HG02642 (cell line): ENCODE data around the gene SNX33.
"Not testable (repeated sequence)": the region's sequence is repeated elsewhere in the genome, so short reads cannot be mapped to it uniquely, and the experiment has no call there.

Experiments
- ATAC-seq: cut with Tn5 transposase; IDR thresholded peaks from one replicate; pipeline ENCODE4 v1.9.1; 2021; ENCODE audit warnings: mild to moderate bottlenecking; ENCODE audit not compliant: unreplicated experiment, poor library complexity

SNX33 gene

DNA sequence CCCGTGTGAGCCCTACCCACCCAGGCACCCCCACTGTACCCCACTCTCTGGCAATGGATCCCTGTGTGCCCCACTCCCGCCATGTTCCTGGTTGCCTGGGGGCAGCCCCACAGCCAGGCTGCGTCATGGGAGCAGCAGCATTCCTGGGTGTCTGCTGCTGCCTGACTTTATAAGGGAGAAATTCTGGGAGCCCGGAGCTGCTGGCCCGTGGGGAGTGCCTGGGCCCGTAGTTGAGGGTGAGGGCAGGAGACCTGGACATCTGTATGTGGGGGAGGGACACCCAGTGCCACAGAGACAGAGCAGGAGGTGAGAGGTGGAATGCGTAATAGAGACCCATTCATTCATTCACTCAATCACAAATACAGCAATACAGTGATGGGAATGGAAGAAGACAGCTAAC, 49.8 kb downstream of the SNX33 start:
- ATAC-seq = no peak

DNA sequence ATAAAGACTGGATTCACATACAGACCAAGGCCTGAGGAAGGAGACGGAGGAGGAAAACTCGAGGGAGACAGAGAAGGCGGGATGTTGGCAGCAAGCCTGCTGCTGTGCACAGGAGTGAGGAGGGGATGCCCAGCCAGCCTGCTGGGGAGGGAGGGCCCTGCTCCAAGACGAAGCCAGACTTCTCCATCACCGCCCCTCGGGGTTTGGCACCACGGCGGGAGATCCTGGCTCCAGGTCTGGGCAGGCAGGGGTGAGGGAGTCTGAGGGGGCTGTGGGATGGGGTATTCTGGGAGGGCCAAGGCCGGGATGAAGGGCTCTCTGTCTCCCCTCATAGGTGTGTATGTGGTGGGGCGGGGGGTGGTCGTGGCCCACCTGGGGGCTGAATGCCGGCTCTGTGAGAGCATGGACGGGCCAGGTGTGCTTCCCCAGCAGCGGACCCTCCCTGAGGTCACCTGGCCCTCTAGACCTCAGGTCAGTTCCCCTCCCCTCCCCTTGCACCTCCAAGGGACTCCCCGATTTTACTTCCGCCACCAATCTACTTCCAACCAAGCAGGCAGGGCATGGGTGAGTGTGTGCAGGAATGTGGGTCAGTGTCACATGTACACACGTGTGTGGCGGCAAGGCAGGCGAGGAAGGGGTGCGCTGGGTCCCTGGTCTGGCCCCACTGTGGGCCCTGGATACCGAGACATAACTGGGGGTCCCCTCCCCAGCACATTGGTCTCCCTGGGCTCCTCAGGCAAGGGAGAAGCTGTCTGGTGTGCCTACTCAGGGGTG, 50.4 kb downstream of the SNX33 start:
- ATAC-seq = not testable (repeated sequence)

DNA sequence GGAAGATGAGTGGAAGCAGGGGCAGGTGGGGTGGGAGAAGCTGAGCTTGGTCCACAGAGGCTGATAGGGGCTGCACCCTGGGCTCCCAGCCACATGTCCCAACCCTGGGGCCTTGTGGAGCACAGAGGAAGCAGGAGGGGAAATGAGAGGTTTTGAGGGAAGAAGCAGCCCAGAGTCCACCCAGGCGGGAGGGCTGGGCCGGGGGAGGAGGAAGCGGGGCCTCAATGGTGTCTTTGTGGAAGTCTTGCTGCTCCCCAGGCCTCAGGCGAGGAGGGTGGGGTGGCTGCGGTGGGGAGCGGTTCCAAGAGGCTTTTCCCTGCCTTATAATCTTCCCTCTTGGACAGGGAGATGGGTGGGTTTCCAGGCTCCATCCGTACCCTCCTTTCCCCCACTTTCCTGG, 51.8 kb downstream of the SNX33 start:
- not testable (repeated sequence) for ATAC-seq

DNA sequence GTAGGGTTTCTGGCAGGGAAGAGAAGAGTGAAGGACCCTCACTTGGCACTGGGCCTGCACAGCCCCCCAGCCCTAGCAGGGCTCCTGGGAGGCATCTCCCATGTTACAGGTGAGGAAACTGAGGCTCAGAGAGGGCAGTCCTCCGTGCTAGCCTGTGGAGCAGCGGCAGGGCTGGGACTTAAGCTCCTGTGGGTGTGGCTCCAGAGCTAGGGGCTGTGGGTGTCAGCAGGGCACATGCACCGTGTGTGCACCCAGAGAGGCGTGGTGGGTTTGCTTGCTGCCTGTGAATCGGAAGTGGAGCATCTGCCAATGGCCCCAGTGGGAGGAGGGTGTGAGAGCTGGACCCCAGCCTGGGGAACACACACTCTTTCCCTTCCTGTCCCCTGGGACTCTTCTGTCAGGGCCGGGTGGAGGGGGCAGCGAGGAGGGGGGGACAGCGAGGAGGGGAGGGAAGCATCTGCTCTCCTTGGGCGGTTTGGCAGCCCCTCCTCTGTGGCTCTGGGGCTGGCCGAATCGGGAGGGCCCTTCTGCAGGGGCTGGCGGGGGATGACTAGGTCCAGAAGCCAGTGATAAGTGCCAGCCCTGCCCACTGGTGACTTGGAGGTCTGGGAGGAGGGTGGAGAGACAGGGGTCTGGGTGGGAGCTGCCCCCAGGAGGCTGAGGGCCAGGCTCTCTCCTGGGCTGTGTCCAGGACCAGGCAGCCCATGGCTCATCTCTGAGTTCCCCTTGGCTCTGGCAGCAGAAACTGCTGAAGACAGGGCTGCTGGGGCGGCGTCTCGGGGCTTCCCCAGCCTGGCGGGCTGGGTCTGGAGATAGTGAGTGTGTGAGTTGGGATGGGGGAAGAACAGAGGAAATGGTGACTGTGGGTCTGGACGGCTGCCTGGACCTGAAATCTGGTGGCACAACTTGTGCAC, 52.5 kb downstream of the SNX33 start:
- peak; percentile 46 for ATAC-seq

DNA sequence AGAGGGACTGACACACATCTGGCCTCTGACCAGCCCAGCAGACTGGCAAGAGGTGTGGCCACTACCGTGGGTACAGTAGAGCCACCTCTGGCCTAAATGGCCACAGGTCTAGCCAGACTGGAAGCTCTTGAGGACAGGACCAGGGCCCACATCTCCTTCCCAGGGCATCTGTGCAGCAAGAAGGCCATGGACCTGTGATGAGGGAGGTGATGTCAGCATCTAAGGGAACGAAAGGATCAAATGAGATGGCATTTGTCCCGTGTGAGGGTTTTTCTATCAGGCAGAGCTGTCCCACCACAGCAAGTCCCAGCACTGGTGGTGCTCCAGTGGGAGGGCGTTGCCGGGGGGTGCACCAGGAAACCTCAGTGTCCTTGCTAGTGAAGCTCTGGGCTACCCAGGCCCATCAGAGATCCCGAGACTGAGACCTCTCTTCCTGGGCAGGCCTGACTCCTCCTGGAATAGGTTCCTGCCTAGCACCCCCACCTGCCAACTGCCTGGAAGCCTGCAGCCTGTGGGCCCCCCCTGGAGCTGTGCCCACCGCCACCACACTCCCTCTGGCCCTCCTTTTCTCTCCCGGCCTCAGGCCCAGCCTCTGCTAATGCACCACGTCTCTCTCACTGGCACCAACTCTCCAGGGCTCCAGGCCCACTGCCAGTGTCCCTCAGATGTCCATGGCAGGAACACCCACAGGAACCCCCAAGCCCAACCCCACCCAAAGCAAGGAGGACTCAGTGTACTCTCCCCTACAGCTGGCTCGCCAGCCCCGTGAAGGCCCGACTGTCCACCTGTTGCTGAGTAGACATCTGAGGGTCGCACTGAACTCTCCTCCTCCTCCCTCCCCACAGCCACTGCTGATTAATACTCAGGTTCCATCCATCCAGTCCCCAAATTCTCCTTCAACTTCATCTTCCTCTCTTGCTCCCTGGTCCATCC, 53.6 kb downstream of the SNX33 start:
- not testable (repeated sequence) for ATAC-seq

DNA sequence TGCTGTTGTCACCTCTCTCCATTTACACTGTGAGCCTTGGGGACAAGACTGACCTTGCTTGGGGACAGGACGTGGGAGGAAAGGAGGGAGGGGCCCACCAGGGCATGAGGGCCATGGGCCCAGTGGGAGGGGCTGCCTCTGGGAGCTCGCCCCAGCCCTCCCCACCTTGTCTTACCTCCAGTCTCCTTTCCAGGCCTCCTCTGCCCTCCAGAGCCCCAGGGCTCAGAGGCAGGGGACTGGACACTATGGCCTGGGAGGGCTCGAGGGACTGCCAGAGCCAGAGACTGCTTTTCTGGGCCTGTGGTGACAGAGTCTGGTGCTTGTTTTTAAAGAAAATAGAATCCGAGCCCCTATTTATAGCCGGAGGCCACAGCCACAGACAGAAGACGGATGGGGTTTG, 54.7 kb downstream of the SNX33 start:
- no peak for ATAC-seq

DNA sequence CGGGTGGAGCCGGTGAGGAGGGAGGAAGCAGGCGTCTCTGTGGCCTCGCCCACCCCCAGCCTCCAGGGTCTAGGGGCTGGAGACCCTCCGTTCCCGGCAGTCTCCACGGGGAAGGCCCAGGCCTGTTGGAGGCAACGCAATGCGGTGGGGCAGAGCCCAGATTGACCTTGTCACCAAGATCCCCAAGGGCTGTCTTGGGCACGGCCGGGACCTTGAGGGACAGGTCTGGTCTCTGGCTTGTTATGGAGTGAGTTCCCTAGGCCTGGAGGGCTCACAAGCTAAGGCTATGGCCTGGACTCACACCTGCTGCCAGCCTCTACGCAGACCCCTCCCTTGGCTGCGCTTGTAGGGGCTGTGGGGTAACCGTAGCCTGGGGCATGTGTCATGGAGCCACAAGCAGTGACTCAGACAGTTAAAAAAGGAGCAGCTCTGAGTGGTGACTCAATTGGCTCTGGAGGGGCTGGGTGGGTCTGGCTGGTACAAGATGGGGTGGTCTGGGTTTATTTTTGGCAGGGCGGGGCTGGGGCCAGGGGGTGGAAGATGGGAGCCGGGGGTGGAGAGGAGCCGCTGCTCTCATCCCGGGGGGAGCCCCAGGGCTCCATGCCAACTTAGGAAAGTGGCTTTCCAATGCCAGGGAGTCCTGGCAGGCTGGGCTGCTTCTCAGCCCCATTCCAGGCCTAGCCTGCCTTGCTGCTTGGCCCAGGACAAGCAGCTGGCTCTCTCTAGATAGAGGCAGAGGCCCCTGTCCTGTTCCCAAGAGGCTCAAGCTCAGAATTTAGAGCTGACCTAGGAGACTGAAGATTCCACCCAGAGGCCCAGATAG, 55.9 kb downstream of the SNX33 start:
- ATAC-seq = not testable (repeated sequence)

DNA sequence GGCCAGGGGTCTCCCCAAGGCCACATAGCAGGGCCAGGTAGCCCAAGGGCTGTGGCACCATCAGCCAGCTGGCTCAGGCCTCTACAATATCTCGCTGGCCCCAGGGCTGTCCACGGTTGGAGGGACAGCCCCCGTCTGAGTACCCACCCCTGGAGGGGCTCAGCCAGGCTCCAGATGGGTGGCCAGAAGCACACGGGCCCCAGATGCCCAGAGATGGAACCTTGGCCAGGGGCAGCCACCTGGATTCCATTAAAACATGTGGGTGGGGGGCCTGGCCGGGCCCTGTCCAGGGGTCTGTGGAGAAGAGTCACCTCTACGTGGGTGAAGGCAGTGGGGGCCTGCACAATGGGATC, 56.5 kb downstream of the SNX33 start:
- ATAC-seq = no peak

DNA sequence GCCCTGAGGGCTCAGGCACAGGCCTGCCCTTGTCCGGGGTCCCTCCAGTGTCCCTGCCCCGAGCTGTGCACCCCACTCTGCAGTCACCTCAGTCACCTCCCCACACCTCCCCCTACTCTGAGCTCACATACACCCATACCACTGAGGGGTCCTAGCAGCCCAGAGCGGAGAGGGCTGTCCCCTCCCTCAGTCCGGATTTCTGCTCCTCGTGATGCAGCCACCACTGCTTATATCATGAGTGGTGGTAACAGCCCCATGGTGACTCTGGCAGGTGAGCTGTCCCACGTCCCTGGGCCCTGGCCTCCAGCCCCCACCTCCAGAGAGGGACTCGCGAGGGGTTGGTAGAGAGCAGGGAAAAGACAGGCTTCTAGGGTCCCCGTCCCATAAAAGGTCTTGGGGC, 56.9 kb downstream of the SNX33 start:
- ATAC-seq = no peak

DNA sequence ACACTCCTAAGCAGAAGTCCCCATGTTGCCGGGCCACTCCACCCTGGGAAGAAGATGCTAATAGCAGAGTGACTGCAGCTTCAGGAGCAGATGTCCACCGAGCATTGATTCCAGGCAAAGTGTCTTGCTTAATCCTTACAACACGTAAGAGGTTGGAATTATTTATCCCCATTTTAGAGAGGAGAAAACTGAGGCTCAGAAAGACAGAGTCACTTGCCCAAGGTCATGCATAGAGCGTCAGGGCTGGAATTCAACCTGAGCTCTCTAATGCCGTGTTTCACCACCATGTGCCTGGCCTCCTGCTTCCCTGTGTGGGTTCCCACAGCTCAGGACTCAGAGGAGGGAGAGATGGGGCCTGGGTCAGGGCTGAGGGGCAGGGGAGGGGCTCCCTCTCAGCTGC, 57.7 kb downstream of the SNX33 start:
- not testable (repeated sequence) for ATAC-seq

DNA sequence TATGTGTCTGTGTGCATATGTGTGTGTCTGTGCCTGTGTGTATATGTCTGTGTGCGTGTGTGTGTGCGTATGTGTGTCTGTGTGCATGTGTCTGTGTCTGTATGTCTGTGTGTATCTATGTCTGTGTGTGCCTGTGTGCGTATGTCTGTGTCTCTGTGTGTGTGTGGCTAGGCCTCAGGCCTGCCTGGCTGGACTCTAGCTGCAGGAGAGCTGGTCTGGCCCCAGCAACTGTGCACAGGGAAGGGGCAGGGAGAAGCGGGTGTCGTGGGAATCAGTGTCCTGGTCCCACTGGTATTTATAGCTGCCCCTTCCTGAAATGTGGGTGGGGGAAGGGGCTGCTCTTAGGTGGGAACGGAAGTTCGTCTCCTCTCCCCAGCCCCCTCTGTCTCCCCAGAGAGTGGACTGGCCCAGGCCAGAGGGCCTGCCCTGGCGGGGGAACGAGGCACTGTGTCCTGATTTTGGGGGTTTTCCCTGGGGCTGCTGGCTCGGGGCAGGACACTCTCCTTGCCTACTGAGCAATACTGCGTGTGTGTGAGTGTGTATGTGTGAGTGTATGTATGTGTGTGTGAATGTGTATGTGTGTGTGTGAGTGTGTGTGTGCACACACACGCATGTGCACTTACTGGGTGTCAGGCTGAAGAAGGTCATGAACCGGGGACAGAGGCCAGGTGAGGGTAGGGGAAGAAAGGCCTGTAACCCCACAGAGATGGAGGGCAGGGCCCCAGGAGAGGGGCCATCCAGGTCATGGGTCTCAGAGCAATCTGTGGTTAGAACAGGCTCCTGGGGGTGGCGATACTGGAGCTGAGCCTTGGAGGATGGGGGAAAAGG, 58.4 kb downstream of the SNX33 start:
- ATAC-seq = no peak

DNA sequence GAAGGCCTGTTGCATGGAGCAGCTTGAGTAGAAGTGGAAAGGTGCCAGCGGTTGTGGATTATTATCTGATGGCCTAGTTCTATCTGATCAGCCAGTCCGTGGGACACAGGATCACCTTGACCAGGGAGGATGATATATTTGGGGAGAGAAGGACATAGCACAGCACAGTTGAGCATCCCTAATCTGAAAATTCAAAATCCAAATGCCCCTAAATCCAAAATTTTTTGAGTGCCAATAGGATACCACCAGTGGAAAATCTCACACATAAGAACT, 58.9 kb downstream of the SNX33 start:
- ATAC-seq = no peak

DNA sequence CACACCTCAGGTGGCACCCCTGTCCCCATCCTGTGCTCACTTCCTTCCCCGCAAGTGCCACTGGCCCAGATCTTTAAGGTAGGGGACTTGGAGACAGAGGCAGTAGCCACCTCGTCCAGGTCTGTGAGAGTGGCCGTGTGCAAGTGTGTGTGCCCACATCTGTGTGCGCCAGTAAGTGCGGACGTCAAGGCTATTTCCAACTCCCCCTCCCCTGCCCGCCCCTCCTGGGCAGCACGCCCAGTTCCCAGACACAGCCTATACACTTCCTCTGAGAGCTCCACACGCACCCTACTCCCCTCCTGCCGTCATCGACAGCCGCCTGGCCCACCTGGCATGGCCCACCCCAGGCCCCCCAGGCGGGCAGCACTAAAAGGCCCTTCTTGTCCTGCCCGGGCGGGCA, 61.7 kb downstream of the SNX33 start:
- ATAC-seq = not testable (repeated sequence)

DNA sequence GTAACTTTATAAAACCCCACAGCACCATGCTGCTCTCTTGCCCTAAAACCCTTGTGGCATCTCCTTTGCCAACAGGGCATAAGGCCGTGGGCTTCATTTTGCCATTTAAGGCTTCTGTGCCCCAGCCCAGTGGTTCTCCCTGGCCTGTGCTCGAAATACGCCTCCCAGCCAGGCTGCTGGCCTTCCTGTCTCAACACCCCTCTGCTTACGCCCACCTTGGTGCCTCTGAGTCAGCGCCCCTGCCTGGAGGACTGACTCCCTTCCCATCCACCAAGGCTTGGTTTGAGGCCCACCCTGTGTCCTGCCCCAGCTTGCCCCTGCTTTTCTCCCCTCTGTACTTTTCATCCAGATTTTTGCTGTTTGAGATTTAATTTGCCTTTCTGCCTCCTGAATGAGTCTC, 63.2 kb downstream of the SNX33 start:
- ATAC-seq = not testable (repeated sequence)

DNA sequence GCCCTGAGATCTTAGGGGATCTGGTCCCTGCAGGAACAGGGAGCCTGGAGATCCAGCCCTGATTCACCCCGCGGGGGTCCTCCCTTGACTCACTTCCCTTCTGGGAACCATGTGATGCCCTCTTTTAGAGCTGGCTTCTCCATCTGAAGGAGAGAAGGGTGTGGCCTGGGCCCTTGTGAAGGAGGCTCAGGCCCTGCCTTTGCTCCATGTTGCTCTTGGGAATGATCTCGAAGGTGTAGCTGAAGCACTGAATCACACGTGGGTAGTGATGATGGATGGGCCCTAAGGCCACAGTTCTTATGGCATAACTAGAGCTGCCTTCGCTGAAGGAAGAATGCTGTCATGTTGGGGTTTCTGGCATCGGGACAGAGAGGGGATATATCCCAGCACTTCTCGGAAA, 63.8 kb downstream of the SNX33 start:
- not testable (repeated sequence) for ATAC-seq
